CD4-positive, CD25-positive, alpha-beta regulatory T cell (primary cell): ENCODE results near the gene ARID1B. TPM values are rescaled to one million over a fixed set of nuclear protein-coding genes. Genes with fewer than 3 reads are reported as not detected.

Experiments
- ATAC-seq, 2 donors: fragments of 150-1000 bp; cut with Tn5 transposase; one replicate each; pipeline ENCODE4 v1.10.0; 2021; ENCODE audit warnings: low read depth in 2 of 2, moderate number of reproducible peaks in 2 of 2, moderate library complexity in 1 of 2
- DNase-seq, 3 donors: peaks; one replicate each; pipeline versions ENCODE4 v3.0.0 to v3.0.0-alpha.2; 2012 to 2022; ENCODE audit warnings: mixed read lengths in 1 of 3
- H3K27ac ChIP-seq: one replicate; pipeline ENCODE4 v1.7.0; 2013; ENCODE audit warnings: mild to moderate bottlenecking, low read length; ENCODE audit not compliant: insufficient read depth, poor library complexity, severe bottlenecking
- H3K27me3 ChIP-seq: one replicate; pipeline ENCODE4 v1.7.0; 2013; ENCODE audit warnings: low read length; ENCODE audit not compliant: control insufficient read depth, insufficient read depth
- H3K36me3 ChIP-seq: one replicate; pipeline ENCODE4 v1.7.0; 2013; ENCODE audit warnings: mild to moderate bottlenecking, low read length, moderate library complexity; ENCODE audit not compliant: control insufficient read depth, insufficient read depth
- H3K4me1 ChIP-seq: 2 replicates; pipeline ENCODE4 v1.7.0; 2013; ENCODE audit warnings: mild to moderate bottlenecking, low read length; ENCODE audit not compliant: insufficient read depth, control insufficient read depth, poor library complexity, severe bottlenecking
- H3K4me3 ChIP-seq: one replicate; pipeline ENCODE4 v1.7.0; 2013; ENCODE audit warnings: low read depth, mild to moderate bottlenecking, low read length, moderate library complexity
- H3K9me3 ChIP-seq, 2 experiments: 1 replicate in 1 of 2; 2 replicates in 1 of 2; pipeline ENCODE4 v1.7.0; 2013; ENCODE audit warnings: low read length in 2 of 2, mild to moderate bottlenecking in 1 of 2, moderate library complexity in 1 of 2; ENCODE audit not compliant: control insufficient read depth in 2 of 2
- H3K27ac Mint-ChIP-seq, 3 donors: one replicate each; pipeline ENCODE4 v1.8.0; 2020 to 2022; ENCODE audit warnings: mild to moderate bottlenecking in 3 of 3, mixed read lengths in 3 of 3, moderate library complexity in 2 of 3
- H3K27me3 Mint-ChIP-seq: one replicate; pipeline ENCODE4 v1.8.0; 2022; ENCODE audit warnings: mild to moderate bottlenecking, mixed read lengths
- H3K36me3 Mint-ChIP-seq: one replicate; pipeline ENCODE4 v1.8.0; 2020; ENCODE audit warnings: mixed read lengths
- H3K4me1 Mint-ChIP-seq, 4 donors: one replicate each; pipeline ENCODE4 v1.8.0; 2020 to 2022; ENCODE audit warnings: mixed read lengths in 4 of 4, mild to moderate bottlenecking in 1 of 4
- H3K4me3 Mint-ChIP-seq, 4 donors: one replicate each; pipeline ENCODE4 v1.8.0; 2020 to 2022; ENCODE audit warnings: mild to moderate bottlenecking in 4 of 4, mixed read lengths in 4 of 4, moderate library complexity in 3 of 4
- H3K9me3 Mint-ChIP-seq, 7 donors: one replicate each; pipeline ENCODE4 v1.8.0; 2020 to 2022; ENCODE audit warnings: mixed read lengths in 7 of 7, mild to moderate bottlenecking in 3 of 7, moderate library complexity in 2 of 7
- polyA plus RNA-seq, 4 donors: library from polyadenylated mRNA; unstranded; fragments of 300-500 nt; fragmentation: Illumina TruSeq; gene quantifications; one replicate each; pipeline ENCODE4 v1.2.3, GENCODE V29; 2021
- total RNA-seq: library from RNA; stranded (reverse); gene quantifications from one replicate; pipeline ENCODE4 v1.2.3, GENCODE V29; 2022

Gene ARID1B
- total RNA-seq = 186 TPM
- 10 to 100 TPM in 3 of 4 donors, 1 to 10 TPM in 1; 9.8 to 17.8 (median 12.2) TPM for polyA plus RNA-seq

GRCh38 chr6:156776840-156777576 is at the start of gene ARID1B:
Gene ARID1B, plus strand, starts transcription at chr6:156777378. Its CDS starts 303 bp downstream, at chr6:156777681.
- peak within 1 kb of the TSS; percentile 95 to 97 (median 97) for H3K27ac Mint-ChIP-seq
- H3K27me3 ChIP-seq = no peaks in the 10 kb centered on the region
- H3K36me3 ChIP-seq = no peaks in the 10 kb centered on the region

DNA sequence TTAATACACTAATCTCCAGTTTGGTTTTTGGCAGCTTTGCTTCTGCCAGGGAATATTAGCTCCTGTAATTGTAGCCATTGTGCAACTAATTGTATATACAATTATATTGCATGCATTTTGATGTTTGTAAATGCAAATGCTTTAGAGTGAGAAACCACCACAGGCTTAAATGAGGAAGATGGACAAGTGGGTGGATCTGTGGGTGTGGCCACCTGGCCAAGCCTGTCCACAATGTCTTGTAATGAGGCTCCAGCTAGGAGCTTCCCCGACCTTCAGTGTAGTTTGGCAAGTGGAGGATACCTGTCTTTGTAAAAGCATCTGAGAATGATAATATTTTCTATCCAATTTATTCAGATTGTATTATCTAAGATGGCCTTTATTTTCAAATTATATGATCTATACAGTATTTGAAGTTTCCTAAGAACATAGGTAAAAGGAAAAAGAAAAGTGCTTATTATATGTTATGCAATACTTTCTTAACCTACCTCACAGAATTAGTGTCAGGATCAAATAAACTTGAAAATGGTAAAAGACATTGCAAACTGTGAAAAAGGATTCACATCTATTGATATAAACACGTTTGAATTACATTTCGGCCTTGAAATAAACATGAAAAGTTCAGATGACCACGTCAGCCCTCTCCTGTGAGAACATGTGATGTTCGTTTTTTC is 49.3 kb upstream of the ARID1B start:
- Histone ChIP-seq H3K27me3 (no peaks in the 10 kb centered on the region), H3K4me1 (no peaks in the 10 kb centered on the region), H3K4me3 (no peak overlapping the region), H3K36me3 (no peaks in the 10 kb centered on the region), H3K27ac (no peak overlapping the region), H3K9me3 (no peaks in the 10 kb centered on the region)
- H3K4me1 Mint-ChIP-seq = no peaks in the 10 kb centered on the region
- no peak for DNase-seq
- H3K27me3 Mint-ChIP-seq = peaks cover 20% of the 10 kb centered on the region
- ATAC-seq = no peak
- peaks cover 5% of the 10 kb centered on the region for H3K36me3 Mint-ChIP-seq
- H3K4me3 Mint-ChIP-seq = no peak overlapping the region
- peaks cover 0 to 2% (median 0%) of the 10 kb centered on the region in 7 donors for H3K9me3 Mint-ChIP-seq
- H3K27ac Mint-ChIP-seq = no peak overlapping the region

More at GRCh38 chr6:156776840-156777576, at the start of gene ARID1B:
- Histone ChIP-seq H3K27ac (peak within 1 kb of the TSS; percentile 85), H3K4me1 (peaks cover 18% of the 10 kb centered on the region), H3K4me3 (peak within 1 kb of the TSS; percentile 96), H3K9me3 (no peaks in the 10 kb centered on the region)
- Mint-ChIP-seq H3K27me3 (peaks cover 7% of the 10 kb centered on the region), H3K4me1 (peaks cover 8 to 31% (median 19%) of the 10 kb centered on the region in 4 donors), H3K4me3 (peak within 1 kb of the TSS; percentile 92 to 100 (median 96)), H3K36me3 (no peaks in the 10 kb centered on the region), H3K9me3 (no peaks in the 10 kb centered on the region)
- DNase-seq (peak; percentile 77 to 89 (median 86)), ATAC-seq (peak; percentile 67 to 72)

GRCh38 chr6:156729248-156729647 is 47.9 kb upstream of the ARID1B start:
- ATAC-seq (no peak), DNase-seq (no peak)
- Mint-ChIP-seq H3K4me3 (no peak overlapping the region), H3K27ac (no peak overlapping the region), H3K9me3 (no peaks in the 10 kb centered on the region), H3K4me1 (no peaks in the 10 kb centered on the region), H3K36me3 (no peaks in the 10 kb centered on the region), H3K27me3 (peaks cover 21% of the 10 kb centered on the region)
- Histone ChIP-seq H3K4me3 (no peak overlapping the region), H3K27me3 (peaks cover under 1% of the 10 kb centered on the region), H3K9me3 (no peaks in the 10 kb centered on the region), H3K36me3 (no peaks in the 10 kb centered on the region), H3K27ac (no peak overlapping the region), H3K4me1 (no peaks in the 10 kb centered on the region)

DNA sequence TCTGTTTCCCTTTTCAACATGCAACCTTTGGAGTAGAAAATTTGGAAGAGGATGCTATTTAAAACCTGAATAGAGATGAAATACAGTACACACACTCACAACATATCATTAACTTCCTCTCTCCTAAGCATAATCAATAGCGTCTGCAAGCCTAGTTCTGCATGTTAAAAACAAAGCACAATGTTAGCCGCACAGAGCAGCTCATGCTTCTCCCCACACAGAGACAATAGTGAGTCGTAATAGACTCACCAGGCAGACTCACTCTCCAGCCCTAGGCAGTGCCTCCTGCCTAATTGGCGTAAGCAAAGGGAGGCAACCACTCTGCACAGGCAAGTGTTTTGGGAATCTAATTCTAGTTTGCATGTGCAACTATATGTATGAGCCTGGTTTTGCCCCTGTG is 45.8 kb upstream of the ARID1B start:
- Mint-ChIP-seq H3K36me3 (no peaks in the 10 kb centered on the region), H3K27ac (no peak overlapping the region)

DNA sequence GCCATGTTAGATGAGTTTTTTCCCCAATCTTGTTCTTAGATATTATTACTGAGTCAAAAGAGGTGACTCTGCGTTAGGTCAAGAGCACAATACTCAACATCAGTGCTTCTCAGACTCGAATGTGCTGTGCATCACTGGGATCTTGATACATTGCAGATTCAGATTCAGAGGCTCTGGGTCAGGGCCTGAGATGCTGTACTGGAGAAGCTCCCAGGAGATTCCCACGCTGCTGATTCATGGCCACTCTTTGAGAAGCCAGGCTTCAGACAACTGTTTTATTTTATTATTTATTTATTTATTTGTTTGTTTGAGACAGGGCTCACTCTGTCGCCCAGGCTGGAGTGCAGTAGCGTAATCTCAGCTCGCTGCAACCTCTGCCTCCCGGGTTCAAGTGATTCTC is 41.4 kb upstream of the ARID1B start:
- H3K9me3 Mint-ChIP-seq = peaks cover 0 to 10% (median 3%) of the 10 kb centered on the region in 7 donors
- no peaks in the 10 kb centered on the region for H3K4me1 ChIP-seq
- H3K4me3 ChIP-seq = no peak overlapping the region
- DNase-seq (no peak), ATAC-seq (no peak)
- H3K27me3 ChIP-seq = peaks cover 8% of the 10 kb centered on the region
- no peaks in the 10 kb centered on the region for H3K36me3 ChIP-seq
- no peak overlapping the region for H3K4me3 Mint-ChIP-seq
- no peaks in the 10 kb centered on the region for H3K36me3 Mint-ChIP-seq
- peaks cover 3 to 7% of the 10 kb centered on the region in 2 experiments for H3K9me3 ChIP-seq
- no peaks in the 10 kb centered on the region for H3K4me1 Mint-ChIP-seq
- H3K27ac ChIP-seq = no peak overlapping the region
- peaks cover 17% of the 10 kb centered on the region for H3K27me3 Mint-ChIP-seq
- no peak overlapping the region for H3K27ac Mint-ChIP-seq

More for the DNA sequence above, 45.8 kb upstream of the ARID1B start:
- Histone ChIP-seq H3K4me1 (no peaks in the 10 kb centered on the region), H3K27ac (no peak overlapping the region), H3K36me3 (no peaks in the 10 kb centered on the region), H3K27me3 (peaks cover 2% of the 10 kb centered on the region), H3K9me3 (no peaks in the 10 kb centered on the region), H3K4me3 (no peak overlapping the region)
- DNase-seq (no peak), ATAC-seq (no peak)
- peaks cover 22% of the 10 kb centered on the region for H3K27me3 Mint-ChIP-seq
- no peak overlapping the region for H3K4me3 Mint-ChIP-seq
- no peaks in the 10 kb centered on the region for H3K9me3 Mint-ChIP-seq
- H3K4me1 Mint-ChIP-seq = no peaks in the 10 kb centered on the region

- peaks cover 0 to 16% (median 3%) of the 10 kb centered on the region in 7 donors for H3K9me3 Mint-ChIP-seq
- H3K36me3 ChIP-seq = no peaks in the 10 kb centered on the region
- peaks cover 7% of the 10 kb centered on the region for H3K27me3 ChIP-seq
- H3K9me3 ChIP-seq = peaks cover 4 to 7% of the 10 kb centered on the region in 2 experiments
- H3K4me3 ChIP-seq = no peak overlapping the region
- peaks cover 10% of the 10 kb centered on the region for H3K27me3 Mint-ChIP-seq
- H3K4me1 Mint-ChIP-seq = peaks cover 0 to 2% (median 0%) of the 10 kb centered on the region in 4 donors
- no peaks in the 10 kb centered on the region for H3K4me1 ChIP-seq
- H3K36me3 Mint-ChIP-seq = no peaks in the 10 kb centered on the region
- no peak overlapping the region for H3K27ac Mint-ChIP-seq
- H3K4me3 Mint-ChIP-seq = no peak overlapping the region
- ATAC-seq (no peak), DNase-seq (no peak)
- H3K27ac ChIP-seq = no peak overlapping the region
These were observed 36.6 kb upstream of the ARID1B start for GRCh38 chr6:156740604-156741003.

GRCh38 chr6:156741287-156742073 is 35.7 kb upstream of the ARID1B start:
- Mint-ChIP-seq H3K4me1 (peaks cover 0 to 2% (median 0%) of the 10 kb centered on the region in 4 donors), H3K27me3 (peaks cover 8% of the 10 kb centered on the region)

More at GRCh38 chr6:156741287-156742073, 35.7 kb upstream of the ARID1B start:
- Histone ChIP-seq H3K9me3 (peaks cover 4 to 7% of the 10 kb centered on the region in 2 experiments), H3K36me3 (no peaks in the 10 kb centered on the region), H3K4me1 (no peaks in the 10 kb centered on the region), H3K27me3 (peaks cover 7% of the 10 kb centered on the region), H3K4me3 (no peak overlapping the region), H3K27ac (no peak overlapping the region)
- Mint-ChIP-seq H3K4me3 (no peak overlapping the region), H3K36me3 (no peaks in the 10 kb centered on the region), H3K27ac (no peak overlapping the region), H3K9me3 (peaks cover 0 to 16% (median 3%) of the 10 kb centered on the region in 7 donors)
- ATAC-seq (no peak), DNase-seq (peak in 1 of 3 donors; percentile 15)
